GM18861 (cell line): ENCODE measurements around the gene TNFSF9.
"Not testable (repeated sequence)": the region's sequence is repeated elsewhere in the genome, so short reads cannot be mapped to it uniquely, and the experiment has no call there.

Experiments
- ATAC-seq: cut with Tn5 transposase; IDR thresholded peaks from one replicate; pipeline ENCODE4 v1.9.1; 2021; ENCODE audit not compliant: unreplicated experiment

The TNFSF9 gene

DNA sequence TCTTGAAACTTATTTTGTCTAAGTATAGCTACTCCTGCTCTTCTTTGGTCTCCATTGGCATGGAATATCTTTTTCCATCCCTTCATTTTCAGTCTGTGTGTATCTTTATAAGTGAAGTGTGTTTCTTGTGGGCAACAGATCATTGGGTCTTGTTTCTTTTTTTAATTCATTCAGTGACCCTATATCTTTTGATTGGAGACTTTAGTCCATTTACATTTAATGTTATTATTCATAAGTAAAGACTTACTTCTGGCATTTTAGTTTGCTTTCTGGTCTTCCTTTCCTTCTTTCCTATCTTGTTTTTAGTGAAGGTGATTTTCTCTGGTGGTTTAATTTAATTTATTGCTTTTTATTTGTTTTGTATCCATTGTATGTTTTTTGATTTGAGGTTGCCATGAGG, 40.3 kb downstream of the TNFSF9 start:
- ATAC-seq: no peak

DNA sequence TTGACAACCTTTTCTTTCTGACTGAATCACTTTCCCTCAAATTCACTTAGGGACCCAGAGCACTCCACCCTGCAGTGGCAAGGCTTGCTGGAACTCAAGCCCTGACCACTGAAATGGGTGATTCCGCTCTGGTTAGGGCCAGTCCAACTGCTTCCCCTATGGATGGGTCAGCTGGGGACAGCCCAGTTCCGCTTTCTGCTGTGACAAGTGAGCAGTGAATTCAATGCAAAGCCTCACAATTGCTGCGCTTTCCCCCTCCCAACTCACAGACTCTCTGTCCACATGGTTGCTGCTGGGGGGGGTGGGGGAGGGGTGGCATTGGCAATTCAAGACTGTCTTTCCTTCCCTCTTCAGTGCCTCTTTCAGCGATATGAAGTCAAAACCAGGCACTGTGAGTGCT, 41.4 kb downstream of the TNFSF9 start:
- no peak for ATAC-seq

DNA sequence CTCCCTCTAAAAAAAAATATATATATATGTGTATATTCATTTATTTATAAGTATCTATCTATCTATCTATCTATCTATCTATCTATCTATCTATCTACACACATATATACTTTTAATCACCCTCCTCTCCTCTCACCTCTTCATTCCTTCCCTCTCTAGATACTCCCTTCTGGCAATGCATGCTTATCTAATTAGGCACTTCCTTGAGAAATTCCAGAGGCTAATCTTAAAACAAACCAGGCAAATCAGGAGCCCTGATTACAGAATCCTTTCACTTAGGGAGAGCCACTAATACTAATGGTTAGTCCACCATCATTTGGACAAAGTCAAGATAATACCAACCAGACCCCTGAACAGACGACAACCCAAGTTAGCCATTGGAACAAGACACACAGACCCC, 42.5 kb downstream of the TNFSF9 start:
- ATAC-seq: no peak

DNA sequence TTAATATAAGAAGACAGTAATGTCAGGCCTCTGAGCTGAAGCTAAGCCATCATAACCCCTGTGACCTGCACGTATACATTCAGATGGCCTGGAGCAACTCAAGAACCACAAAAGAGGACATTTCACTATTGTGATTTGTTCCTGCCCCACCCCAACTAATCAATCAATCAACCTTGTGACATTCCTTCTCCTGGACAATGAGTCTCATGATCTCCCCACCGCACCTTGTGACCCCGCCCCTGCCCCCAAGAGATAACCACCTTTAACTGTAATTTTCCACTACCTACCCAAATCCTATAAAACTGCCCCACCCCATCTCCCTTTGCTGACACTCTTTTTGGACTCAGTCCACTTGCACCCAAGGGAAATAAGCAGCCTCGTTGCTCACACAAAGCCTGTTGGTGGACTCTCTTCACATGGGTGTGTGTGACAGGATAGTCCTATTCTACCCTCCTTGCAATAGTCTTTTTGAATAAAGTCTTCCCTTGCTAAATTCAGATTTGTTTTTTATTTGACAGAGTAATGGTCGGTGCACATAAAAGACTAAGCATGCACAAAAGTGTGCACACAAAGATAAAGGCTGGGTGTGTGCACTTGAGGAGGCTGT, 46.1 kb downstream of the TNFSF9 start:
- ATAC-seq: no peak

DNA sequence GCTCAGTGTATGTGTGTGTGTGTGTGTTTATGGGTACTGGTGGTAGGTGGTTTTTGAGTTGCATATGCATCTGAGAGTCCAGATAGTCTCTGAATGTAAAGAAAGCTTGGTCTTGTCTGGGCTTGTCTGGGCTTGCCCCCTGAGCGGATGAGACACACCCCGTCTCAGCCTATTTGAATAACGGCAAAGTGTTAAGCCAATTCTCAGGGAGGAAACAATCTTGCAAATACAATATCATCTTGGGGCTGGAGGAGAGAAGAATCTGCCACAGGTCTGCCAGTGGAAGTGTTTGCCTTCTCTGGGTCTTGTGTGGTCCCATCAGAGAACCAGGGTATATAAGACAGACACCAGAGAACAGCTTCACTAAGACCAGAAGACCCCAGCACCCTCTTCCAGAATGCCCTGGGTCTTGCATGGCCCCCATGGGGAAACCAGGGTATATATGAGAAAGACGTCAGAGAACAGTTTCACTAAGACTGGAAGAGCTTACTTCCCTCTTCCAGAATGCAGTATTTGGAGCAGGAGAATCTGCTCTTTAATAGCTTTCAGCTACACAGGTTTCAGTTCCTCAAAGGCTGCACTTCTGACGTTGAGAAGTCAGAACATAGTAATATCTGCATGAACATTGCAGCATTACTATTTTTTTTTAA, 46.8 kb downstream of the TNFSF9 start:
- peak; percentile 68 for ATAC-seq

DNA sequence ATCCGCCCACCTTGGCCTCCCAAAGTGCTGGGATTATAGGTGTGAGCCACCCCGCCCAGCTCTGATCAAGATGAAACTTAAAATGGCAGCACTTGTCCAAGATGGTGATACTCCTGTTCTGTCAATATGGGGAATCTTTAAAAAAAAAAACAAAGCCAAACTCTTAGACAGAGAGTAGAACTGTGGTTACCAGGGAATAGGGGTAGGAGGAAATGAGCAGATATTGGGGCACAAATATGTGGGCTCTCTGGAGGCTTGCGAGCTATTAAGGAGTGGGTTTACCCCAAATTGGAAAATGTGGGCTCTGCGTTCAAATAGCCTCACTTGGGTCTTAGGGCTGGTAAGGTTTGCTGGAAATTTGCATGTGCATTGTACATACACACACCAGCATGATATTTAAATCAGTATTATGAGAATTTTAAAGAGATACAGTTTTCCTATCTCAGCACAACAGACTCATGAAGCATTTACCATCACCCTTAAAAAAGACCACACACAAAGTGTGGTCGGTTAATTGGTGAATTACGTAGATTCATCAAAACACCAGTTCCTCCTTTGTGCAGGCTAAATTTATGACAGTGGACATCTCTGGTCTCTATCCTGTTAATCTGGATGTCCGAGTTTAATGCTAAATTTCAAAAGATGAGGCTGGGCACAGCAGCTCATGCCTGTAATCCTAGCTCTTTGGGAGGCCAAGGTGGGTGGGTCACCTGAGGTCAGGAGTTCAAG, 48.8 kb downstream of the TNFSF9 start:
- ATAC-seq: no peak

DNA sequence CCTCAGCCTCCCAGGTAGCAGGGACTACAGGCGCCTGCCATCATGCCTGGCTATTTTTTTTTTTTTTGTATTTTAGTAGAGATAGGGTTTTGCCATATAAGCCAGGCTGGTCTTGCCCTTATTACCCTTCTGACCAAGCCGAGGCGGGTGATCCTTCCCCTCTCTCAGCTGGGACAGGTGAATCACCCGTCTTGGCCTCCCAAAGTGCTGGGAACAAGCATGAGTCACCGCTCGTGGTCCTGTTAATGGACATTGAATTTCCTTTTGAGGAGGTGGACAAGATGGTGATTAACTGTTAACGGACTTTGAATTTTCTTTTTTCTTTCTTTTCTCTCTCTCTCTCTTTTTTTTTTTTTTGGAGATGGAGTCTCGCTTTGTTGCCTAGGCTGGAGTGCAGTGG, 49.5 kb downstream of the TNFSF9 start:
- no peak for ATAC-seq

DNA sequence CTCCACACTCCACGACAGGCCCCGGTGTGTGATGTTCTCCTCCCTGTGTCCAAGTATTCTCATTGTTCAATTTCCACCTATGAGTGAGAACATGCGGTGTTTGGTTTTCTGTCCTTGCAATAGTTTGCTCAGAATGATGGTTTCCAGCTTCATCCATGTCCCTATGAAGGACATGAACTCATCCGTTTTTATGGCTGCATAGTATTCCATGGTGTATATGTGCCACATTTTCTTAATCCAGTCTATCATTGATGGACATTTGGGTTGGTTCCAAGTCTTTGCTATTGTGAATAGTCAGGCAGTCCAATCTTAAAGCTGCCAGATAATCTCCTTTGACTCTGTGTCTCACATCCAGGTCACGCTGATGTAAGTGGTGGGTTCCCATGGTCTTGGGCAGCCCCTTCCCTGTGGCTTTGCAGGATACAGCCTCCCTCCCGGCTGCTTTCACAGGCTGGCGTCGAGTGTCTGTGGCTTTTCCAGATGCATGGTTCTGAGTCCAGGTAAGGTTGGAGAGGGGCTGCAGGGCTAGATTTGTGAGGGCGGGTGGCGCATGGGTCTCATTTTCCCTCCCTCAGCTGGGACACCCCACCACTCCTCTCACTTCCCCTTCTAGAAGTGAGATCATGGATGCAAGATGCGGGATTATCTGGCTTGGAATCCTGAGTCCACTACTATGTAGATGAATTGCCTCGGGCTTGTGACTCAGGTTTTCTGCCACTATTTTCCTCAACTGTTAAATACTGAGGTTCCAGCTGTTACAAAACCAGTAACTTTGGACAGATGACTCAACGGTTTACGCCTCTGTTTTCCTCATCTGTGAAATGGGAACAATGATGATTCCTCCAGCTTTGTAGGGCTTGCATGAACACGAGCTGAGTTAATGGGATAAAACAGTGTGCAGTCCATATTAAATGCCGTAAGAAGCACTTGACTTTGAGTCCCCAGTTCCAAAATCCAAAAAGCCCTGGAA, 52.0 kb downstream of the TNFSF9 start:
- ATAC-seq: not testable (repeated sequence)
